T-helper 9 cell (primary cell): ENCODE results near the gene SCTR.

ENCODE experiments used
- DNase-seq: peaks from one replicate; pipeline ENCODE4 v3.0.0-alpha.2; 2020

The SCTR gene

GRCh38 chr2:119473621-119474370 lies 50.5 kb downstream of the SCTR start:
- no peak for DNase-seq

- DNase-seq: no peak
These were observed 51.5 kb downstream of the SCTR start for GRCh38 chr2:119472749-119473148.

- DNase-seq: no peak
These were observed 54.5 kb downstream of the SCTR start for GRCh38 chr2:119469661-119470297.

- no peak for DNase-seq
These were observed 55.2 kb downstream of the SCTR start for GRCh38 chr2:119469131-119469530.

GRCh38 chr2:119468154-119468955 lies 55.9 kb downstream of the SCTR start:
- DNase-seq: no peak

- no peak for DNase-seq
These were observed 57.9 kb downstream of the SCTR start for GRCh38 chr2:119466373-119466772.

GRCh38 chr2:119465687-119466086 lies 58.6 kb downstream of the SCTR start:
- no peak for DNase-seq

- DNase-seq: no peak
These were observed 59.3 kb downstream of the SCTR start for GRCh38 chr2:119464981-119465380.

GRCh38 chr2:119463990-119464389 lies 60.3 kb downstream of the SCTR start:
- DNase-seq: no peak

- no peak for DNase-seq
These were observed 61.1 kb downstream of the SCTR start for GRCh38 chr2:119463136-119463535.

- no peak for DNase-seq
These were observed 61.7 kb downstream of the SCTR start for GRCh38 chr2:119462574-119462973.

- no peak for DNase-seq
These were observed 62.5 kb downstream of the SCTR start for GRCh38 chr2:119461811-119462210.

GRCh38 chr2:119460076-119460475 lies 64.2 kb downstream of the SCTR start:
- no peak for DNase-seq

- no peak for DNase-seq
These were observed 69.1 kb downstream of the SCTR start for GRCh38 chr2:119455066-119455718.

- DNase-seq: no peak
These were observed 70.2 kb downstream of the SCTR start for GRCh38 chr2:119453972-119454593.

- no peak for DNase-seq
These were observed 72.8 kb downstream of the SCTR start for GRCh38 chr2:119451336-119452050.

- DNase-seq: no peak
These were observed 74.8 kb downstream of the SCTR start for GRCh38 chr2:119449521-119449920.

- DNase-seq: no peak
These were observed 75.7 kb downstream of the SCTR start for GRCh38 chr2:119448427-119449141.

GRCh38 chr2:119446037-119446436 lies 78.2 kb downstream of the SCTR start:
- DNase-seq: no peak

GRCh38 chr2:119442850-119443249 lies 81.4 kb downstream of the SCTR start:
- no peak for DNase-seq

- DNase-seq: no peak
These were observed 82.1 kb downstream of the SCTR start for GRCh38 chr2:119442226-119442619.
